GM20431 (cell line): ENCODE results near the gene MON1A.
"Not testable (repeated sequence)": the region's sequence is repeated elsewhere in the genome, so short reads cannot be mapped to it uniquely, and the experiment has no call there.

Experiments used
- in situ Hi-C: fragments of 300-500 bp; cut with MseI, MboI; formaldehyde crosslinking; loops from one replicate; pipeline ENCODE4 v1.15.0; 2020; ENCODE audit warnings: low sequenced_read_pairs; ENCODE audit not compliant: unreplicated experiment

MON1A gene, protein sequence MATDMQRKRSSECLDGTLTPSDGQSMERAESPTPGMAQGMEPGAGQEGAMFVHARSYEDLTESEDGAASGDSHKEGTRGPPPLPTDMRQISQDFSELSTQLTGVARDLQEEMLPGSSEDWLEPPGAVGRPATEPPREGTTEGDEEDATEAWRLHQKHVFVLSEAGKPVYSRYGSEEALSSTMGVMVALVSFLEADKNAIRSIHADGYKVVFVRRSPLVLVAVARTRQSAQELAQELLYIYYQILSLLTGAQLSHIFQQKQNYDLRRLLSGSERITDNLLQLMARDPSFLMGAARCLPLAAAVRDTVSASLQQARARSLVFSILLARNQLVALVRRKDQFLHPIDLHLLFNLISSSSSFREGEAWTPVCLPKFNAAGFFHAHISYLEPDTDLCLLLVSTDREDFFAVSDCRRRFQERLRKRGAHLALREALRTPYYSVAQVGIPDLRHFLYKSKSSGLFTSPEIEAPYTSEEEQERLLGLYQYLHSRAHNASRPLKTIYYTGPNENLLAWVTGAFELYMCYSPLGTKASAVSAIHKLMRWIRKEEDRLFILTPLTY

DNA sequence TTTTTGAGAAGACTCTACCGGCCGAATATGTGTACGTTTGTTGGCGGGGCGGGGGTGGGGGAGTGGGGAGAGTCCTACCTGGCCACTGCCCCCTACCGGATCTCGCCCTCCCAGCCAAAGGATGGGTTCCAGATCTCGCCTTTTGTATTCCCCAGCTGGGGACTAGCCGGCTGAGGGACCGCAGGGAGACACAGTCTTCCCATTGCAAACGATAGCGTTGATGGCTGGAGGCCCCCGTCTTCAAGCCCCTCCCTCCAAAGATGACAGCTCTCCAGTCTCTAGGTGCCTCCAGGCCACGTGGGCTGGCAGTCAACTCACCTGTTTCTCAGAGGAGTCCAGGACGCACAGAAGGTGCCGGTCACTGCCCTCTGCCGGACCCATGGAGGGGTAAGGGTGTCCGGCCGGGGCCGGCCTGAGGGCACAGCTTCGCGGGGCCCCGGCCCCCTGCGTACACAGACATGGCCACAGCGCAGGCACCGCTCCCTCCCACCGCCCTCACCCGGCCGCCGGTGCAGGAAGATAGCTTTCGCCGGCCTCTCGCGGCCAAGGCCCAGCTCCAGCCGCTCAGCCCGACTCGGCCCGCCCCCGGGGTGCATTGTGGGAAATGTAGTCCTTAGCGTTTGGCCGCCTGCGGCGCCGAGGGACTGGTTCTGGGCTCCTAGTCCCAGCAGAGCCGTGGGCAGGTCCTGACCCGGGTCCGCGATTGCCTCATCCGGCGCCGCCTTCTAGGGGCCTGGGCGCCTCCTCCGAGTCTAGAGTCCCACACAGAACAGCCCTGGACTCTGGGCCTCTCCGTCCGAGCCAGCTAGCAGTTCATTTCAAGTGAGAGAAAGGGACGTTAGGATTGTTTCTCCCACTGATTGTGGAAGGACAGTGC, at the start of gene MON1A:
TSS of gene MON1A (minus strand) at position 521 of the 877 bp plus-strand sequence. CDS start 16,465 bp downstream, outside the sequence.
- in situ Hi-C loops, result no loop called here

DNA sequence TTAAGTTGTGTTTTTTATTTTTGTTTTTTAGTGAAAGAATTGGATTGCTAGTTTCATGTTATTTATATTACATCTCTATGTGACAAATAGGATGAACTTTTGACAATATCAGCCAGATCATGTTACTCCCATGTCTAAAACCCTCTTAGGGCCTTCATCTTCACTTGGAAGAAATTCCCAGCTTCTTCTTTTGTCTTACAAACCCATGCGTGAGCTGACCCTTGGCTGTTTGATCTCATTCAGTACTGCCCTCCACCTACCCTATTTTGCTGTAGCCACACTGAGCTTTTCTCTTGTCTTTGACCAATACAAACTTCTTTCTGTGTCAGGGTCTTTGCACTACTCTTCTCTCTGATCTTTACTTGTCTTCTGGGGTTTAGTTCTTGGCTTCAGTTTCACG, 47.3 kb upstream of the MON1A start:
- in situ Hi-C loops, result no loop called here

DNA sequence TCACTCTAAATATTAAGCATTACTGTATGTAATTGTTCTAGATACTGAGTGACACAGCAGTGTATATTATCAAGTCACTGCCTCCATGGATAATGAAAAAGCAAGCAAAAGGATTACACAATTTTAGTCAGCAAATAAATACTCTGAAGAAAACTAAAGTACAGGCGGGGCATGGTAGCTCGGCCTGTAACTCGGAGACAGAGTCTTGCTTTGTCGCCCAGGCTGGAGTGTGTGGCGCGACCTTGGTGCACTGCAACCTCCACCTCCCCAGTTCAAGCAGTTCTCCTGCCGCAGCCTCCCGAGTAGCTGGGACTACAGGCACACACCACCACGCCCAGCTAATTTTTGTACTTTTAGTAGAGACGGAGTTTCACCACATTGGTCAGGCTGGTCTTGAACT, 43.0 kb upstream of the MON1A start:
- in situ Hi-C loops, result no loop called here

DNA sequence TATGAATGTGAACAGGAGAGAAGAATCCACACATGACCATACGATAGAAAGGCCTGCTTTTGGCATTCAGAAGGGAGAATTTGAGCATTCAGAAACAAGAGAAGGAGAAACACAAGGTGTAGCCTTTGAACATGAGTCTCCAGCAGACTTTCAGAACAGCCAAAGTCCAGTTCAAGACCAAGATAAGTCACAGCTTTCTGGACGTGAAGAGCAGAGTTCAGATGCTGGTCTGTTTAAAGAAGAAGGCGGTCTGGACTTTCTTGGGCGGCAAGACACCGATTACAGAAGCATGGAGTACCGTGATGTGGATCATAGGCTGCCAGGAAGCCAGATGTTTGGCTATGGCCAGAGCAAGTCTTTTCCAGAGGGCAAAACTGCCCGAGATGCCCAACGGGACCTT, 38.7 kb upstream of the MON1A start:
- in situ Hi-C loops, result no loop called here

DNA sequence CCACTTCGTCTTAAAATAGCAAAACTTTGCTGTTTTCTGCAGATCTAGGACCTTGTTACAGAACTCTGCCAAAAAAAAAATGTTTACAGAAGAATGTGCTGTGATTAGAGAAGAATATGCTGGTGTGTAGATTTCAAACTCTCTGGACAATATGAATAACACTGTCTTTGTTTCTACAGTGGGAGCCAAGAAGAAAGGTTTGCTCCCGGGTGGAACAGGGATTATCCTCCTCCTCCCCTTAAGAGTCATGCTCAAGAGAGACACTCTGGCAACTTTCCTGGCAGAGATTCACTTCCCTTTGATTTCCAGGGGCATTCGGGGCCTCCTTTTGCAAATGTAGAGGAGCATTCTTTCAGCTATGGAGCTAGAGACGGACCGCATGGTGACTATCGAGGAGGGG, 37.7 kb upstream of the MON1A start:
- in situ Hi-C loops, result no loop called here

DNA sequence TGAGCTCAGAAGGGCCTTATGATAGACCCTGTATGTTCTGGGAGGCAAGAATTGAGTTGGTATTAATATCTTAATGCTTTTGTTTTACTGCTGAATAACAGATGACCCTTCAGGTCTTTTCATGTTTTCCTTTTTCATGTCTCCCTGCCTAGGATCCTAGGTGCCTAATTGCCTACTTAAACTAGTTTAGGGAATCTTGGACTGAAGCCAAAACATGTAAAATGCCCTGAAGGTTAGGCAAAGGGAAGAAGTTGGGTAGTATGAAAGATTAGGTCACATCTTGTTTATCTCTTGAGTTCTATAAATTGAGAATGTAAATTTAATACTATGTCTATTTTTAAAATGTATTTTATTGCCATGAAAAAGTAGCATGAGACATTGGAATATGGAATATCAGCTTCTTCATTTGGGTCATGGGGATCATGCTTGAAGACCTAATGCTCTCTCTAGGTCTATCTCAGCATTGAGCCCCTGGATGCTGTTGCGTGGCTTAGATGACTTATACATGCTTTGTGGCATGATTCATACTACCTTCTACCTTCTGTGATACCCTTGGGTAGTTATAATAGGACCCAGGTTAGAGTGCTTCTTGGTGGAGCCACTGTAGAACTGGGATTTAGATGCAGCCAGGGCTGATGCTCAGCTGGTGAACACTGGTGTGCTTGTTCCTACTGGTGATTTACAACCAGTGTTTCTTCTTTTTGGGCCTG, 36.8 kb upstream of the MON1A start:
- in situ Hi-C loops, result no loop called here

DNA sequence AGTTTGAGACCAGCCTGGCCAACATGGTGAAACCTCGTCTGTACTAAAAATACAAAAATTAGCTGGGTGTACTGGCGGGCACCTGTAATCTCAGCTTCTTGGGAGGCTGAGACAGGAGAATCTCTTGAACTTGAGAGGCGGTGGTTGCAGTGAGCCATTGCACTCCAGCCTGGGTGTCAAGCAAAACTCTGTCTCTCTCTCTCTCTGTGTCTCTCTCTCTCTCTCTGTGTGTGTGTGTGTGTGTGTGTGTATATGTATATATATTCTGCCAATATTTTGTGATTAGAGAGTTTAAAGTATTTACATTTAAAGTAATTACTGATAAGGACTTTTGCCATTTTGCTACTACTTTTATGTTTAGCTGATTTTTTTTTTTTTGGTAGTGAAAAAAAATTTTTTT, 26.0 kb upstream of the MON1A start:
- in situ Hi-C loops, result no loop called here

DNA sequence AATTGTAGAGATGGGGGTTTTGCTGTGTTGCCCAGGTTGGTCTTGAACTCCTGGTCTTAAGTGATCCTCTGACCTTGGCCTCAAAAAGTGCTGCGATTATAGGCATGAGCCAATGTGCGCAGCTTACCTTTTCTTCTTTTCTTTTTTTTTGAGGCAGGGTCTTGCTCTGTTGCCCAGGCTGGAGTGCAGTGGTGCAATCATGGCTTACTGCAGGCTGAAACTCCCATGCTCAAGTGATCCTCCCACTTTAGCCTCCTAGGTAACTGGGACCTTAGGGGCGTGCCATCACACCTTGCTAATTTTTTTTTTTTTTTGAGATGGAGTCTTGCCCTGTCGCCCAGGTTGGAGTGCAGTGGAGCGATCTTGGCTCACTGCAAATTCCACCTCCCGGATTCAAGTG, 23.3 kb upstream of the MON1A start:
- in situ Hi-C loops, result no loop called here

DNA sequence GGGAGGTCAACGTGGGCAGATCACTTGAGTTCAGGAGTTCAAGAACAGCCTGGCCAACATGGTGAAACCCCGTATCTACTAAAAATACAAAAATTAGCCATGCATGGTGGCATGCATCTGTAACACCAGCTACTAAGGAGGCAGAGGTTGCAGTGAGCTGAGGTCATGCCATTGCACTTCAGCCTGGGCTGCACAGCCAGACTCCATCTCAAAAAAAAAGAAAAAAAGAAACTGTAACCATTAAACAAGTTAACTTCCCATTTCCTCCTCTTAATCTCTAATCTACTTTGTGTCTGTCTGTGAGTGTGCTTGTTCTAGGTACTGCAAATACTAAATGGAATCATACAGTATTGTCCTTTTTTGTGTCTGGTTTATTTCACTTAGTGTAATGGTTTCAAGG, 13.0 kb upstream of the MON1A start:
- in situ Hi-C loops, result no loop called here

DNA sequence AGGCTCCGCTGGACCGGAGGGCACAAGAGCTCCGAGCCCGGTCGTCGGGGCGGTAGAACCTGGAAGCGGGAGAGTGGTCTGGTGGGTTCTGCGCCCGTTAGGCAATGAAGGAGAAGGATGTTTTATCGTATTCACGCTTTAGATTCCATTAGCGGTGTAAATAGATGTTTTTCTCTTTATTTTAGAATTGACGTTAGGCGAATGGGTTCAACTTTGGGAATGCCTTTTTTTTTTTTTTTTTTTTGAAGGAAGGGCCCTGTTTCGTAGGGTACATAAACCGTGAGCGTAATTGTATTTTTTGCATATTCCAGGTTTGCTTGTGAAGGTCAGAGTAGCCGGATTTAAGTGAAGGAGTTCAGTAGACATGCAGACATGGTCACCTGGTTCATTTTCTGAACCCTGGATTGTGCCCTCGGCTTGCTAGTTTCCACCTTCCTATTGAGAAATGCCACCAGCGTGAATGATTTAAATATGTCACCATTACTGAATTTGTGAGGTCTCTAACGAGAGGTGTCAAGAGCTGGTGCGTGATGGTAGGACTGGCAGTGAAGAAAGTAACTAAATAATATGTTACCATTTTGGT, 11.1 kb upstream of the MON1A start:
- in situ Hi-C loops, result no loop called here

DNA sequence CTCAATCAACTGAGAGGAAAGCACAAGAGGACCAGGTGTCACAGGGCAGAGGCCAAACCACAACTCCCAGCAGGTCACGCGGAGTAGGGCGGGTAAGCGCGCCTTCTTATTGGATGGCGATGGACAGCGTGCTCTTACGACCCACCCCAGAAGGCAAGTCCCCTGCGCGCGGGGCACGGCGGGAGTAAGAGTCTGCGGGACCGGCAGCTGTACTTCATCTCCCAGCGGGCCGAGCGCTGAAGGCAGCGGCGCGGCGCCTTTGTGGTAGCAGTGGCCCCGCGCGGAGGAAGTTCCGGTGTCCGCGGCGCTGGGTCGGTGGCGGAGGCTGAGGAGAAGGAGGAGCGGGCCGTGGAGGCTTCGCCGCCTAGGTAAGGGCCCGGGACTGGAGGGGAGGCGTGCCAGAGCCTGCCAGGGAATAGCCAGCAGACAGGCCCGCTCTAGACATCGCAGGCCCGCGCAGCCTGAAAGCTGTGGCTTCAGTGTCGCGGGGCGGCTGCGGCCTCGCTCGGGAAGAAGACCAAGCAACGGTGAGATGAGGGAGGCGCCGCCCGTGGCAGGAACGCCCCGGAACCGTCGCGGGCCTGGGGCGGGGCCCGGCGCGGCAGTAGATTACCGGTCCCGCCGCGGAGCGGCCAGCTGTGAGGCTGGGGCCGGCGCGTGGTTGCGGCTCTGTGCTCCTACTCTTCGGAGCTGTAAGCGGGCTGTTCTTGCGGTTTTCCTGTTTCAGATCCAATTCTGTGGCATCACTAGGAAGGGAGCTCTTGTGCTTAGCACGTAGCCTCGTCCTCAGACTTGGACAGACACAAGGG, 10.5 kb upstream of the MON1A start, which contains the start of gene RBM6:
TSS of gene RBM6 (plus strand) at position 293 of the 809 bp plus-strand sequence. CDS start 22,492 bp downstream, outside the sequence.
- in situ Hi-C loops, result no loop called here

DNA sequence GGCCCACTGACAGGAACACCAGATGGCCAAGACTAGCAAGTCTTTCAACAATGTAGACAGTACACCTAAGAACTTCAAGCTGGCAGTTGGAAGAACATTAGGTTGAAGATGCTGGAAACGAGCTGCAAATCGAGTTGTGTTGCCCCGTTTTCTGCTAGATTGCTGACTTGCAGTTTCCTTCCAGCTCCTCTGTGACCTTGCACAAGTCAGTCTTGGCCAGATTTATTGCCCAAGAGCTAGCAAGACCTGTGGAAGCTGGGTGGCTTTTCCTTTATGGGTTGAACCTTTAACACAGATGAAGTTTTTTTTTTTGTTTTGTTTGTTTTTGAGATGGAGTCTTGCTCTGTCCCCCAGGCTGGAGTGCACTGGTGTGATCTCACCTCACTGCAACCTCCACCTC, 7.5 kb upstream of the MON1A start:
- in situ Hi-C loops, result no loop called here

DNA sequence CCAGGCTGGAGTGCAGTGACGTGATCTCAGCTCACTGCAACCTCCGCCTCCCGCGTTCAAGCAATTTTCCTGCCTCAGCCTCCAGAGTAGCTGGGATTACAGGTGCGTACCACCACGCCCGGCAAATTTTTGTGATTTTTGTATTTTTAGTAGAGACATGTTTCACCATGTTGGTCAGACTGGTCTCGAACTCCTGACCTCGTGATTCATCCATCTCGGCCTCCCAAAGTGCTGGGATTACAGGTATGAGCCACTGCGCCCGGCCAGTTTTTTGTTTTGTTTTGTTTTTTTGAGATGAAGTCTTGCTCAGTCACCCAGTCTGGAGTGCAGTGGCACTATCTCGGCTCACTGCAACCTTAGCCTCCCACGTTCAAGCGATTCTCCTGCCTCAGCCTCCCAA, 2.7 kb upstream of the MON1A start:
- in situ Hi-C loops, result not testable (repeated sequence)

DNA sequence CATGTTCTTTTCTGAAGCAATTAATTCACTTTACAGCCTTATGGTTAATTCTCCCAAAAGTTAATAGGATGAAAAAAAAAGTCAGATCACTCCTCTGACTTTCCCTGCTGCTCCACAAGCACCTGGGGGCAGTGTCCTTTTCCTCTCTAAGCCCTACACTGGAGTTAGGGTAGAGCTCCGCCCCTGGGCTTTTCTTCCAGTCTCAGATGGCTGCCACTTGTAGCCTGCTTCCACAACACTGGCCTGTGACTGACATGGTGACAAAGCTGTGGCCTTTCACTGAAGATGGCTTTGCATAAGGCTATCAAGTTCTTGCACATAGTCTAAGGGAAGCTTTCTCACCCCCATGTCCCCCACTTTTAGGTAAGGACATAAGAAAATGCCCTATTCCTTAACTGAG, 1.3 kb upstream of the MON1A start:
- in situ Hi-C loops, result no loop called here

DNA sequence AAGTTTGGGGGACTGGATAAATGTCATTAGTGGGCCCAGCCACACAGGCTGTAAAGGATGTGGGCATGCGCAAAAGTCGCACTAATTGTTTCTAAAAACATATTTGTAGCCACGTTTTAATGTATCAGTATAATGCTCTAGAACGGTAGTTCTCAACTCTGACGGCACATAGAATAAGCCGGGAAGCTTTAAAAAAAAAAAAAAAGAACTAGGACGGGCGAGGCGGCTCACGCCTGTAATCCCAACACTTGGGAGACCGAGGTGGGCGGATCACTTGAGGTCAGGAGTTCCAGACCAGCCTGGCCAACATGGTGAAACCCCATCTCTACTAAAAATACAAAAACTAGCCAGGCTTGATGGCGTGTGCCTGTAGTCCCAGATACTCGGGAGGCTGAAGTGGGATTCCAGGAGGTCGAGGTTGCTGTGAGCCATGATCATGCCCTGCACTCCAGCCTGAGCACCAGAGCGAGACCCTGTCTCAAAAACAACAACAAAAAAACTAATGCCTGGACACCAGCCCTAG, 618 bp upstream of the MON1A start:
- in situ Hi-C loops, result no loop called here

DNA sequence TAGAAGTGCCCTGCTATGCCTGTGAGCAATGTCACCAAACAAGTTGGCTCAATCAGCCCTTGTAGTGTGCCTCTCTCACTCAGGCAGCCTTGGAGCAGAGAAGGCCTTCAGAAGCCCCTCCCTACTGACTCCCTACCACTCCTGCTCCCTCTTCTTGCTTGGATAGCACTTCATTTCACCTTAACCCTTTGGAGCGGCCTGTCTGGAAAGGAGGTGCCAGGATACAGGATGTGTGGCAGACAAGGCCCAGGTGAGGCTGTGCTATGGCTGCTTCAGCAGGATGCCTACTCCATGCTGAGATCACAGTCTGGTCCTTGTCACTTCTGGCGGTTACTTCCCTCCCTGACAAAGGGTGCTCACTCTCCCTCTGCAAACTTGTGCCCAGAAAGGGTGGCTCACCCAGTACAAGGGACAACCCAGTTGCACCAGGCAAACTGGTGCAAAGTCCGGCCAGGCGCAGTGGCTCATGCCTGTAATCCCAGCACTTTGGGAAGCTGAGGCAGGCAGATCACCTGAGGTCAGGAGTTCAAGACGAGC, 1.1 kb downstream of the MON1A start:
- in situ Hi-C loops, result no loop called here

DNA sequence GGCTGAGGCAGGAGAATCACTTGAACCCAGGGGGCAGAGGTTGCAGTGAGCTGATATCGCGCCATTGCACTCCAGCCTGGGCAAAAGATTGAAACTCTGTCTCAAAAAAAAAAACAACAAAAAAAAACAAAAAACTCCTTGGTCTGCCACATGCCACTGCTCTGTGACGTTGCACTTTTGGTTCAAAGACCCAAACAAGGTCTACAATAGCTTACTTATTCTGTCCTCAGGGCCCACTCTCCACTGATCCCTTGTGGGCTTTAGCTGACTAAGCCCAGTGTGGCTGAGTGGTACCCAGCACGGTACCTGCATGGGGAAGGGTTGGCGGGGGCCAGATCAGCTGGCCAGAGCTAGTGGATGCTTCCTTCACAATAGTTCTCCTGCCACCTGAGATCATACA, 1.8 kb downstream of the MON1A start:
- in situ Hi-C loops, result no loop called here

DNA sequence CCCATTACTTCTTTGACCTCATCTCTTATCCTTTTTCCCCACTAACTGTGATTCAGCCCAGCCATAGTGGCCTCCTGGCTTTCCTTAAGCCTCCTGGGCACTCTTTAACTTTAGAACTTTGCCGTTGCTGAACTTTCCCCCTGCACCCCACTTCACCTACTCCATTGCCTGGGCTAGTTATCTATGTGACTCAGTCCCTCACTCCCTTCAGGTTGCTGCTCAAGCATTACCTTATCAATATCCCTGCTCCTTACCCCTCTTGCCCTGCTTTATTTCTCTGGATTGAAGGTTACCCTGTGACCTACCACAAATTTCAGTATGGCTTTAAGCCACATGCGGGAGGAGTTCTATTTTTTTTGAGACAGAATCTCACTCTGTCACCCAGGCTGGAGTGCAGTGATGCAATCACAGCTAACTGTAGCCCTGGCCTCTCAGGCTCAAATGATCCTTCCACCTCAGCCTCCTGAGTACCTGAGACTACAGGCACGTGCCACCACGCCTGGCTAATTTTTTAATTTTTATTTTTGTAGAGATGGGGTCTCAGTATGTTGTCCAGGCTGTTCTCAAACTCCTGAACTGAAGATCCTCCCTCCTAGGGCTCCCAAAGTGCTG, 3.4 kb downstream of the MON1A start:
- in situ Hi-C loops, result no loop called here
